GM18951 (cell line): ENCODE results near the gene RBMX.
"Not testable (repeated sequence)": the region's sequence is repeated elsewhere in the genome, so short reads cannot be mapped to it uniquely, and the experiment has no call there.

ENCODE experiments used
- POLR2A ChIP-seq: IDR thresholded peaks from 4 replicates; pipeline ENCODE4 v1.6.1; 2011; ENCODE audit warnings: mild to moderate bottlenecking; ENCODE audit not compliant: insufficient read length, insufficient read depth; ENCODE audit errors: extremely low read depth
- in situ Hi-C: fragments of 300-500 bp; cut with MboI; formaldehyde crosslinking; loops from one replicate; pipeline ENCODE4 v1.12.0; 2022; ENCODE audit warnings: low sequenced_read_pairs, mixed read lengths, inconsistent platforms; ENCODE audit not compliant: unreplicated experiment

RBMX gene

GRCh38 chrX:136880452-136881013, at the start of gene RBMX:
Gene RBMX (minus strand): TSS chrX:136880725. CDS start chrX:136879427, 1,298 bp downstream.
- TF ChIP-seq POLR2A: peak; percentile 99
- in situ Hi-C loops: no loop called here

GRCh38 chrX:136921438-136921837, 40.9 kb upstream of the RBMX start:
- in situ Hi-C loops: loop anchor here (10.0 kb wide), 1 partner anchor 207 kb away; no protein-coding TSS in a partner anchor

- in situ Hi-C loops: loop anchor here (10.0 kb wide), 1 partner anchor 205 kb away; no protein-coding TSS in a partner anchor
These were observed 39.5 kb upstream of the RBMX start for GRCh38 chrX:136920001-136920400.

GRCh38 chrX:136916827-136917226, 36.3 kb upstream of the RBMX start:
- in situ Hi-C loops: no loop called here
- TF ChIP-seq POLR2A: no peak

More at GRCh38 chrX:136920001-136920400, 39.5 kb upstream of the RBMX start:
- TF ChIP-seq POLR2A: no peak

GRCh38 chrX:136911661-136912060, 31.1 kb upstream of the RBMX start:
- in situ Hi-C loops: not testable (repeated sequence)

GRCh38 chrX:136911253-136911652, 30.7 kb upstream of the RBMX start:
- no peak for TF ChIP-seq POLR2A
- in situ Hi-C loops: no loop called here

GRCh38 chrX:136910565-136911035, 30.1 kb upstream of the RBMX start:
- in situ Hi-C loops: no loop called here
- no peak for TF ChIP-seq POLR2A

GRCh38 chrX:136909706-136910564, 29.4 kb upstream of the RBMX start:
- in situ Hi-C loops: no loop called here

GRCh38 chrX:136909119-136909705, 28.7 kb upstream of the RBMX start:
- peak; percentile 40 for TF ChIP-seq POLR2A
- in situ Hi-C loops: no loop called here

More at GRCh38 chrX:136909706-136910564, 29.4 kb upstream of the RBMX start:
- peak; percentile 27 for TF ChIP-seq POLR2A

GRCh38 chrX:136907621-136908020, 27.1 kb upstream of the RBMX start:
- no peak for TF ChIP-seq POLR2A
- in situ Hi-C loops: no loop called here

GRCh38 chrX:136906921-136907510, 26.5 kb upstream of the RBMX start:
- in situ Hi-C loops: no loop called here
- TF ChIP-seq POLR2A: no peak

GRCh38 chrX:136904067-136904466, 23.5 kb upstream of the RBMX start:
- in situ Hi-C loops: not testable (repeated sequence)

- in situ Hi-C loops: not testable (repeated sequence)
These were observed 19.5 kb upstream of the RBMX start for GRCh38 chrX:136900071-136900470.
